Fibroblast of gingiva (primary cell): Measurements from ENCODE around the gene SYNPO2L.
"Not testable (repeated sequence)": the region's sequence is repeated elsewhere in the genome, so short reads cannot be mapped to it uniquely, and the experiment has no call there.

Experiments
- DNase-seq: peaks from one replicate; pipeline ENCODE4 v3.0.0-alpha.2; 2011; ENCODE audit warnings: low read depth

The SYNPO2L gene

GRCh38 chr10:73623056-73623455, 32.8 kb downstream of the SYNPO2L start:
- no peak for DNase-seq

DNA sequence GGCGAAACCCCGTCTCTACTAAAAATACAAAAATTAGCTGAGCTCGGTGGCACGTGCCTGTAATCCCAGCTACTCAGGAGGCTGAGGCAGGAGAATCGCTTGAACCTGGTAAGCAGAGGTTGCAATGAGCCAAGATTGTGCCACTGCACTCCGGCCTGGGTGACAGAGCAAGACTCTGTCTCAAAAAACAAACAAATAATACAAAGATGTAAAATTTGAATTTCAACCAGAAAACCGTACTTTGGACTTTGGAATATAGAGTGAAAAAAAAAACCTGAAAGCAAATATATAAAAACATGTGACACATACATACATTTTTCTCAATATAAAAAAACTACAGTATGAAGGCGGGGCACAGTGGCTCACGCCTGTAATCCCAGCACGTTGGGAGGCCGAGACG, 34.9 kb downstream of the SYNPO2L start:
- not testable (repeated sequence) for DNase-seq

DNA sequence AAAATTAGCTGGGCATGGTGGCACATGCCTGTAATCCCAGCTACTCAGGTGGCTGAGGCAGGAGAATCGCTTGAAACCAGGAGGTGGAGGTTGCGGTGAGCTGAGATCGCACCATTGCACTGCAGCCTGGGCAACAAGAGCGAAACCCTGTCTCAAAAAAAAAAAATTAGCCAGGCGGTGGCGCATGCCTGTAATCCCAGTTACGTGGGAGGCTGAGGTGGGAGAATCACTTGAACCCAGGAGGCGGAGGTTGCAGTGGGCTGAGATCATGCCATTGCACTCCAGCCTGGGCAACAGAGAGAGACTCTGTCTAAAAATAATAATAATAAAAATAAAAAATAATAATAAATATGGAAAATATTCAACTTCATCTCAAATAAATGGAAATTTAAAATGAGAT, 38.7 kb downstream of the SYNPO2L start:
- DNase-seq: not testable (repeated sequence)

- DNase-seq: no peak
Observed at GRCh38 chr10:73614720-73615119, 41.1 kb downstream of the SYNPO2L start.

GRCh38 chr10:73609116-73609515, 46.7 kb downstream of the SYNPO2L start:
- DNase-seq: no peak

DNA sequence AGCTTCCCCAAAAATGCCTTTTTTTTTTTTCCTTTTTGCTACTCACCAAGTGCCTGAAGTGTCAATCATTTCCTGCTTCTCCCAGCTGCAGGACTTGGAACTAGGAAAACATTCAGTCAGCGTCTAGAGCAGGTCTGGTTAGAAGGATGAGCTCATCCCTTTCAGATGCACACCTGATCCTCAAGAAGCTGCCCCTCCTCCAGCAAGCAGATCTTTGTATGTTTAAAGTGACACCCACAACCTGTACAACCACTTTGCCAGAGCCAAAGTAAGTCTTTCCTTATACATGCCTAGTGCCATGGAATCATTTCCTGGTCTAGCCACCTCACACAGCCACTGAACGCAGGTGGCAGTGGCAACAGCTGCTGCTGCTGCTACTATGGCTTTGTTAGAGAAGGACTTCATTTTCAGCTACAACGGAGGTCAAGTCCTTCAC, 54.3 kb downstream of the SYNPO2L start:
- DNase-seq: no peak

DNA sequence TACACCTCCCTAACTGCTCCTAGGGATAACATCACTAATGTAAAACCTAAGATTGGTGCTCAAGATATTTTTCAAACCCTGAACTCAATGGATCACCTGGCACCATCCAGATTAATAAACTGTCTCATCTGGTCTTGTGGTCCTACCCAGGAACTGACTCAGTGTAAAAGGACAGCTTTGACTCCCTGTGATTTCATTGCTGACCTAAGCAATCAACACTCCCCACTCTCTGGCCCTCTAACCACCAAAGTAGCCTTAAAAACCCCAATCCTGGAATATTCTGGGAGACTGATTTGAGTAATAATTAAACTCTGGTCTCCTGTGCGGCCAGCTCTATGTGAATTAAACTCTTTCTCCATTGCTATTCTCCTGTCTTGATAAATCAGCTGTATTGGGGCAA, 58.5 kb downstream of the SYNPO2L start:
- no peak for DNase-seq
